MCF 10A (cell line): ENCODE data around the gene PTPRT. TPM values are rescaled to one million over a fixed set of nuclear protein-coding genes. Genes with fewer than 3 reads are reported as not detected.

Experiments
- BruUV-seq: library from RNA; stranded (reverse); fragments of 400-500 nt; replicated peaks from 2 replicates; lab custom pipeline; 2021; lab: Mats Ljungman, UMichigan
- CTCF ChIA-PET: fragments of 300-600 bp; sonication (Branson Sonifier 250); formaldehyde crosslinking; extraction: SDS; loops from one replicate; lab custom pipeline; 2021; ENCODE audit warnings: antibody characterized with exemption, inconsistent platforms; lab: Yijun Ruan, JAX
- POLR2A ChIA-PET: fragments of 300-600, 350-650 bp; sonication (Branson Sonifier 250); formaldehyde crosslinking; extraction: SDS; loops from one replicate; lab custom pipeline; 2020; ENCODE audit warnings: antibody characterized with exemption, inconsistent platforms; lab: Yijun Ruan, JAX
- DNase-seq: peaks from one replicate; pipeline ENCODE4 v3.0.0-alpha.2; 2018; ENCODE audit not compliant: unreplicated experiment
- H3K27ac Mint-ChIP-seq: one replicate; pipeline ENCODE4 v1.8.0; 2022; ENCODE audit warnings: mild to moderate bottlenecking, low read depth, mixed read lengths; ENCODE audit not compliant: unreplicated experiment
- H3K27me3 Mint-ChIP-seq: one replicate; pipeline ENCODE4 v1.8.0; 2022; ENCODE audit warnings: mixed read lengths; ENCODE audit not compliant: insufficient read depth, unreplicated experiment
- H3K36me3 Mint-ChIP-seq: one replicate; pipeline ENCODE4 v1.8.0; 2022; ENCODE audit warnings: mild to moderate bottlenecking, moderate library complexity, mixed read lengths; ENCODE audit not compliant: insufficient read depth, unreplicated experiment
- H3K4me1 Mint-ChIP-seq: one replicate; pipeline ENCODE4 v1.8.0; 2022; ENCODE audit warnings: mixed read lengths; ENCODE audit not compliant: insufficient read depth, unreplicated experiment
- H3K4me3 Mint-ChIP-seq: one replicate; pipeline ENCODE4 v1.8.0; 2022; ENCODE audit warnings: mild to moderate bottlenecking, moderate library complexity, mixed read lengths; ENCODE audit not compliant: unreplicated experiment
- H3K9me3 Mint-ChIP-seq: one replicate; pipeline ENCODE4 v1.8.0; 2022; ENCODE audit warnings: mixed read lengths; ENCODE audit not compliant: unreplicated experiment
- intact Hi-C: fragments of 100-400 bp; cut with micrococcal nuclease; formaldehyde crosslinking; loops from 2 replicates; pipeline ENCODE4 v1.14.1; 2022
- total RNA-seq: library from RNA; stranded (reverse); gene quantifications from 2 replicates; pipeline ENCODE4 v1.2.3, GENCODE V29; 2022
- TF ChIP-seq, protein P1 (sequence below): fragments of 200-600 bp; IDR thresholded peaks from one replicate; pipeline ENCODE4 v1.8.0; 2022; ENCODE audit warnings: antibody characterized with exemption, mild to moderate bottlenecking; ENCODE audit not compliant: unreplicated experiment

The PTPRT gene
- total RNA-seq, 1 experiment from 2014 or later: not detected

GRCh38 chr20:42267793-42268384 lies 921.8 kb downstream of the PTPRT start:
- intact Hi-C loops: no loop called here
- CTCF ChIA-PET: no interaction called here
- H3K36me3 Mint-ChIP-seq: no peaks in the 10 kb centered on the region
- no peaks in the 10 kb centered on the region for H3K27me3 Mint-ChIP-seq
- TF ChIP-seq, protein P1, sequence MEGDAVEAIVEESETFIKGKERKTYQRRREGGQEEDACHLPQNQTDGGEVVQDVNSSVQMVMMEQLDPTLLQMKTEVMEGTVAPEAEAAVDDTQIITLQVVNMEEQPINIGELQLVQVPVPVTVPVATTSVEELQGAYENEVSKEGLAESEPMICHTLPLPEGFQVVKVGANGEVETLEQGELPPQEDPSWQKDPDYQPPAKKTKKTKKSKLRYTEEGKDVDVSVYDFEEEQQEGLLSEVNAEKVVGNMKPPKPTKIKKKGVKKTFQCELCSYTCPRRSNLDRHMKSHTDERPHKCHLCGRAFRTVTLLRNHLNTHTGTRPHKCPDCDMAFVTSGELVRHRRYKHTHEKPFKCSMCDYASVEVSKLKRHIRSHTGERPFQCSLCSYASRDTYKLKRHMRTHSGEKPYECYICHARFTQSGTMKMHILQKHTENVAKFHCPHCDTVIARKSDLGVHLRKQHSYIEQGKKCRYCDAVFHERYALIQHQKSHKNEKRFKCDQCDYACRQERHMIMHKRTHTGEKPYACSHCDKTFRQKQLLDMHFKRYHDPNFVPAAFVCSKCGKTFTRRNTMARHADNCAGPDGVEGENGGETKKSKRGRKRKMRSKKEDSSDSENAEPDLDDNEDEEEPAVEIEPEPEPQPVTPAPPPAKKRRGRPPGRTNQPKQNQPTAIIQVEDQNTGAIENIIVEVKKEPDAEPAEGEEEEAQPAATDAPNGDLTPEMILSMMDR: no peak
- no TSS peak for BruUV-seq
- POLR2A ChIA-PET: no interaction called here
- H3K4me1 Mint-ChIP-seq: no peaks in the 10 kb centered on the region
- no peak overlapping the region for H3K27ac Mint-ChIP-seq
- no peak overlapping the region for H3K4me3 Mint-ChIP-seq
- peaks cover 47% of the 10 kb centered on the region for H3K9me3 Mint-ChIP-seq
- no peak for DNase-seq

GRCh38 chr20:42261766-42262270 lies 927.9 kb downstream of the PTPRT start:
- intact Hi-C loops: no loop called here
- Mint-ChIP-seq H3K27ac (no peak overlapping the region), H3K27me3 (no peaks in the 10 kb centered on the region), H3K36me3 (no peaks in the 10 kb centered on the region), H3K4me3 (no peak overlapping the region), H3K4me1 (no peaks in the 10 kb centered on the region), H3K9me3 (peaks cover 53% of the 10 kb centered on the region)
- CTCF ChIA-PET: interaction anchor here (0.6 kb wide), 2 partner anchors 102 to 210 kb away, joined by 3 to 4 read pairs; no protein-coding TSS in a partner anchor
- no TSS peak for BruUV-seq
- TF ChIP-seq, protein P1: no peak
- DNase-seq: no peak
- POLR2A ChIA-PET: no interaction called here

DNA sequence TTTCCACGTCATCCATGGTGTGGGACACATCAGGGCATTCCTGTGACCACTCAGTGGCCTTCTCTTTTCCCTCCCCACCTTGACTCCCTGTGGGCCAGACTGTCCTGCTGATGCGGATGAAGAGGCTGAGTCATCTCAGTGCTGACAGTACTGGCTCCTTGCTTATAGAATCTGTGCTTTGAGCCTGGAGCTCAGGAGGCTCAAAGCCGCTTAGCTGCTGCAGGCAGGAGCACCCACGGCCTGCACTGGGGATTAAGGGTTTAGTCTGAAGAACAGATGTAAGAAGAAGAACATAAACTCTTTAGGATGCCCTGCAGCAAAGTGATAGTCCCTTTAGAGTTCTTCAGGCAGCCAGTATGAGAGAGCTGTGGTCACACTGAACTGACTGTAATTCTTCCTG lies 929.5 kb downstream of the PTPRT start:
- POLR2A ChIA-PET: no interaction called here
- H3K27ac Mint-ChIP-seq: no peak overlapping the region
- CTCF ChIA-PET: interaction anchor here (0.6 to 0.8 kb wide), 2 partner anchors 560 to 1150 kb away, joined by 3 read pairs; no protein-coding TSS in a partner anchor
- no TSS peak for BruUV-seq
- H3K9me3 Mint-ChIP-seq: peaks cover 47% of the 10 kb centered on the region
- TF ChIP-seq, protein P1: no peak
- no peaks in the 10 kb centered on the region for H3K27me3 Mint-ChIP-seq
- no peak for DNase-seq
- H3K4me1 Mint-ChIP-seq: no peaks in the 10 kb centered on the region
- intact Hi-C loops: no loop called here
- no peaks in the 10 kb centered on the region for H3K36me3 Mint-ChIP-seq
- no peak overlapping the region for H3K4me3 Mint-ChIP-seq

GRCh38 chr20:42259389-42259788 lies 930.3 kb downstream of the PTPRT start:
- POLR2A ChIA-PET: no interaction called here
- TF ChIP-seq, protein P1: no peak
- Mint-ChIP-seq H3K36me3 (no peaks in the 10 kb centered on the region), H3K9me3 (peaks cover 51% of the 10 kb centered on the region), H3K4me1 (no peaks in the 10 kb centered on the region), H3K4me3 (no peak overlapping the region), H3K27me3 (no peaks in the 10 kb centered on the region), H3K27ac (no peak overlapping the region)
- CTCF ChIA-PET: interaction anchor here (0.7 kb wide), 1 partner anchor 979 kb away, joined by 3 read pairs; no protein-coding TSS in a partner anchor
- no TSS peak for BruUV-seq
- intact Hi-C loops: no loop called here
- DNase-seq: no peak
